ENCODE measurements around the gene CASP14.
"Not testable (repeated sequence)": the region's sequence is repeated elsewhere in the genome, so short reads cannot be mapped to it uniquely, and the experiment has no call there.

Gene CASP14, protein sequence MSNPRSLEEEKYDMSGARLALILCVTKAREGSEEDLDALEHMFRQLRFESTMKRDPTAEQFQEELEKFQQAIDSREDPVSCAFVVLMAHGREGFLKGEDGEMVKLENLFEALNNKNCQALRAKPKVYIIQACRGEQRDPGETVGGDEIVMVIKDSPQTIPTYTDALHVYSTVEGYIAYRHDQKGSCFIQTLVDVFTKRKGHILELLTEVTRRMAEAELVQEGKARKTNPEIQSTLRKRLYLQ

GRCh38 chr19:15048885-15049541 is at the start of gene CASP14:
Gene CASP14 (plus strand): TSS chr19:15049480. CDS start chr19:15052252, 2,772 bp downstream.
- no peak for DNase-seq (ENCODE audit: low spot score)

DNA sequence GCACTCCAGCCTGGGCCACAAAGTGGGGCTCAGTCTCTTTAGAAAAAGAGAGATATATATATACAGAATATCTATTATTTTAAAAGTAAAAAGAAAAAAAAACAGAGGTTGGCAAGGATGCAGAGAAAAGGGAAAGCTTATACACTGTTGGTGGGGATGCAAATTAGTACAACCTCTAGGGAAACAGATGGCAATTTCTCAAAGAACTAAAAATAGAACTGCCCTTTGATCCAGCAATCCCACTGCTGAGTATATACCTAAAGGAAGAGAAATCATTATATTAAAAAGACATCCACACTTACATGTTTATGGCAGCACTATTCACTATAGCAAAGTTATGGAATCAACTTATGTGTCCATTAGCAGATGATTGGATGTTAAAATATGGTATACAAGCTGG is 41.0 kb upstream of the CASP14 start:
- DNase-seq (ENCODE audit: low spot score), result no peak

DNA sequence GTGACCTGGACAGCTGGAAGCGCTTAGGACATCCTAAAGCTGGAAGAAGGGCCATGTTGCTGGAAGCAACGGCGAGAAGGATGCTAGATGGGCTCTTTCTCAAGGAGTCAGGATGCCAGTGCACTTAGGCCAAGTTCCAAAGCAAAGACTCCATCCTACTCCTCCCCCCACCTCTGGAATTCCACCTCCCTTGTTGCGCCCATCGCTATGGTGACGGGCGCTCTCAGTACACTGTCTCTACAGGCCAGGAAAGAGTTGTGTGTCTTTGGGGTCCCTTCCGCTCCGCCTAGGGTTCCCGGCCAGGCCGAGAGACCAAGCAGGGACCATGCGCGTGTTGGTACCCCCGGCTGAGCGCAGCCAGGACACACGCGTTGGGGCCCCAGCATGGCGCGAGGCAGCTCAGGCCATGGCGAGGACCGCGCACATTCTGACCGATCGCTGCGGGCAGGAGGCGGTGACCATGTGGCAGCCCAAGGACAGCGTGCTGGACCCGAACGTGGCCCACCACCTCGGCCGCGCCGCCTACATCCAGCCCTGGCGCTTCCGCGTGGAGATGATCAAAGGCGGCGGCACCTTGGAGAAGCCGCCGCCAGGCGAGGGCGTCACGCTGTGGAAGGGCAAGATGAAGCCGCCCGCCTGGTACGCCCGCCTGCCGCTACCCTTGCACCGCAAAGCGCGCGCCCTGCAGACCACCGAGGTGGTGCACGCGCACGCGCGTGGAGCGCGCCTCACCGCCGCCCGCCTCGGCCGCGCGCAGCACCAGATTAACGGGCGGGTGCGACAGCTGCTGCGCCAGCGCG is 38.6 kb upstream of the CASP14 start:
- no peak for DNase-seq (ENCODE audit: low spot score)

DNA sequence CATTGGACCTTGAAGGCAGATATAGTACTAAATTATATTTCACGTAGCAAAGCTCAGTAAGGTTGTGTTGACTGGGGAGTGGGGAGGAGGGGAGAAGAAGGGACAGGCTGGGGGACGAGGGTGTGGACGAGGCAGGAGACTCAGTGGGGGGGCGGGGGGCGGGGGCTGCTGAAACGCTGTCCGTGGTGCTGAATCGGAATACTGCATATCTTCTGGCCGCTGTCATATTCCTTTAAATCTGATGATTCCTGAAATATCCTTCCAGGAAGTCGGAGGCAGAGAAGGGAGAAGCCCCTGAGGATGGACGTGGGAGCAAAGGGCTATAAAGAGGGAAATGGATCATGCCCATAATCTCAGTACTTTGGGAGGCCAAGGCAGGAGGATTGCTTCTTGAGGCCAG is 34.7 kb upstream of the CASP14 start:
- no peak for DNase-seq (ENCODE audit: low spot score)

DNA sequence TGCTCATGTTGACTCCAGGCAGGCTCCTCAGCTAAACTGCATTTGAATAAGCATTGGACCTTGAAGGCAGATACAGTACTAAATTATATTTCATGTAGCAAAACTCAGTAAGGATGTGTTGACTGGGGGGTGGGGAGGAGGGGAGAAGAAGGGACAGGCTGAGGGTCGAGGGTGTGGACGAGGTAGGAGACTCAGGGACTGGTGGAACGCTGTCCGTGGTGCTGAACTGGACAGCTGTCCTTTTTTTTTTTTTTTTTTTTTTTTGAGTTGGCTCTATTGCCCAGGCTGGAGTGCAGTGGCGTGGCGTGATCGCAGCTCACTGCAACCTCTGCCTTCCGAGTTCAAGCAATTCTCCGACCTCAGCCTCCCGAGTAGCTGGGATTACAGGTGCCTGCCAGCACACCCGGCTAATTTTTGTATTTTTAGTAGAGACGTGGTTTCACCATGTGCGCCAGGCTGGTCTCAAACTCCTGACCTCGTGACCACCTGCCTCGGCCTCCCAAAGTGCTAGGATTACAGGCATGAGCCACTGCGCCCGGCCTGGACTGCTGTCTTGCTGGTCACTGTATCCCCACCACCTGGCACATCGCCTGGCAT is 33.2 kb upstream of the CASP14 start:
- DNase-seq (ENCODE audit: low spot score), result no peak

DNA sequence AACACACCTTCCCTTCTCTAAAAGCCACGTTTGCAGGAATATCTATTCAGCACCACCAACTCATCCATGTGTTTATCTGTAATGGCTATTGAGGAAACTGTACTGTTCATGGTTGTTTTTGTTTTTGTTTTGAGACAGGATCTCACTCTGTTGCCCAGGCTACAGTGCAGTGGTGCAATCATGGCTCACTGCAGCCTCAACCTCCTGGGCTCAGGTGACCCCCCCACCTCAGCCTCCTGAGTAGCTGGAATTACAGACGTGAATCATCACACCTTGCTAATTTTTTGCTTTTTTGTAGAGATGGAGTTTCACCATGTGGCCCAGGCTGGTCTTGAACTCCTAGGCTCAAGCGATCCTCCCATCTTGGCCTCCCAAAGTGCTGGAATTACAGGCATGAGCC is 30.4 kb upstream of the CASP14 start:
- not testable (repeated sequence) for DNase-seq (ENCODE audit: low spot score)

- no peak for DNase-seq (ENCODE audit: low spot score)
Observed at GRCh38 chr19:15021286-15022007, 27.8 kb upstream of the CASP14 start.

DNA sequence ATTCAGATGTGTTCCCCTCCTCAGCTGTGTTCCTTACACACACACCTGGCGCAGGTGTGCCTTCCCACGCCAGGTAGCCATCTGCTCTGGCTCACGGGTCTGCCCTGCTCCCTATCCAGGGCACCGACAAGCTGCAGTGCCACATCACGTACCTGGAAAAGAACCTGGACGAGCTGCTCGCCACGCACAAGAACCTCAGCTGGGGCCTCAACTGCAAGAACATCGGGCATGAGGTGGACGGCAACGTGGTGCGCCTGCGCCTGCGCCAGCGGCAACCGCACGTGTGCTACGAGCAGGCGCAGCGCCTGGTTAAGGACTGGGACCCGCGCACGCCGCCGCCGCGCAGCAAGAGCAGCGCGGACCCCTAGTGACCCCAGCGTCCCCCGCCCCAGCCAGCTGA is 26.5 kb upstream of the CASP14 start:
- no peak for DNase-seq (ENCODE audit: low spot score)

GRCh38 chr19:15025217-15025616 is 24.1 kb upstream of the CASP14 start:
- DNase-seq (ENCODE audit: low spot score), result no peak

DNA sequence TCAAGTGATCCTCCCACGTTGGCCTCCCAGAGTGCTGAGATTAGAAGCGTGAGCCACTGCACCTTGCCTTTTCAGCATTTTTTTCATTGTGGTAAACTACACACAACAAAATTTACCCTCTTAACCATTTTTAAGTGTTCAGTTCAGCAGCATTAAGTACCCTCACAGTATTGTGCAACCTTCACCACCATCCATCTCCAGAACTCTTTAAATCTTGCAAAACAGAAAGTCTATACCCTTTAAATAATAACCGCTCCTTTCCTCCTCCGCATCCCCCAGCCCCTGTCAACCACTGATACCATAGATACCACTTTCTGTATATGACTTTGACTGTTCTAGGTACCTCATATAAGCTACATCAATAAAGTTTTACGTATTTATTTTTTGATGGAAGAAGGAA is 20.8 kb upstream of the CASP14 start:
- no peak for DNase-seq (ENCODE audit: low spot score)

DNA sequence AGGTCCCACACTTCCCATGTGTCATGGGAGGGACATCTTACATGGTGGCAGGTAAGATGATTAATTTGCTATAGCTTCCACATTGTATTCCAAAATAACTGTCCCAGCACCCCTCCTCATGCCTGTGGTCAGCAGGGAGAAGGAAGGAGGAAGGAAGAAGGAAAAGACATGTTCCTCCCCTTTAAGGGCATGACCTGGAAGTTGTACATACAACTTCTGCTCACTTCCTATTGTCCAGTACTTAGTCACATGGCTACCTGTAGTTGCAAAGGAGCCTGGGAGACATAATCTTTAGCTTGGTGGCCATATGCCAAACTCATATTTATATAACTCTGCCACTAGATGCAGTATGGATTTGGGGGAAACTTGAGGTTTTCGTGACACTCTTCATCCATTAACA is 17.6 kb upstream of the CASP14 start:
- DNase-seq (ENCODE audit: low spot score), result no peak

- DNase-seq (ENCODE audit: low spot score), result no peak
Observed at GRCh38 chr19:15035795-15036311, 13.4 kb upstream of the CASP14 start.

GRCh38 chr19:15037586-15037985 is 11.7 kb upstream of the CASP14 start:
- no peak for DNase-seq (ENCODE audit: low spot score)

GRCh38 chr19:15038294-15038693 is 11.0 kb upstream of the CASP14 start:
- DNase-seq (ENCODE audit: low spot score), result no peak

GRCh38 chr19:15042003-15042402 is 7.3 kb upstream of the CASP14 start:
- no peak for DNase-seq (ENCODE audit: low spot score)

- no peak for DNase-seq (ENCODE audit: low spot score)
Observed at GRCh38 chr19:15042826-15043225, 6.5 kb upstream of the CASP14 start.

DNA sequence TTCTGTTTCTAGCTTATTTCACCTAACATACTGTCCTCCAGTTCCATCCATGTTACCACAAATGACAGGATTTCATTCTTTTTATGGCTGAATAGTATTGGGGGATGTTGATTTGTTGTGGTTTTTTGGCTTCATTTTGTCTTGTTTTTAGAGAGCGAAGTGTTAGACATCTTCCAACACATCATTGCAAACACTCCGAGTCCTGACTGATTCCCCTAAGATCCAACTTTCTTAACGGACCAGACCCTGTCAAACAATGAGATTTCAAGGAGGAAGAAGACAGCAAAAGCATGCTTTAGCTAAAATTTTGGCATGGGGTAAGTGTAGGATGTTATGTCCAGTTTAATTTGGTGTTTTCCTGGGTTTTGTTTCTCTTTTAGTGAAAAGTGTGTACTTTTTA is 3.8 kb upstream of the CASP14 start:
- DNase-seq (ENCODE audit: low spot score), result no peak

DNA sequence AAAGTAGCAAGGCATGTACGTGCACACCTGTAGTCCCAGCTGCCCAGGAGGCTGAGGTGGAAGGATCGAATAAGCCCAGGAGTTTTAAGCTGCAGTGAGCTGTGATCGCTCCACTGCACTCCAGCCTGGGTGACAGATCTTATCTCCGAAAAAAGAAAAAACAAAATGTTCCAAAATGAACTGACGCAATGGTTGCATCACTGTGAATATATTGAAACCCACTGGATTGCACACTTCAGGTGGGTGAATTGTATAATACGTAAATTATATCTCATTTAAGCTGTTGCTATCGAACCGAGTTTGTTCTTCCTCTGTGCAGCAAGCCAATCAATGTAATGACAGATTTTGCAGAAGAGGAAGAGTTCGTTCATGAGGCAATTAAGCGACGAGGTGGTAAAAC is 1.6 kb upstream of the CASP14 start:
- DNase-seq (ENCODE audit: low spot score), result no peak

- no peak for DNase-seq (ENCODE audit: low spot score)
Observed at GRCh38 chr19:15048128-15048527, 1.2 kb upstream of the CASP14 start.

- no peak for DNase-seq (ENCODE audit: low spot score)
Observed at GRCh38 chr19:15050639-15051038, 1.4 kb downstream of the CASP14 start.

DNA sequence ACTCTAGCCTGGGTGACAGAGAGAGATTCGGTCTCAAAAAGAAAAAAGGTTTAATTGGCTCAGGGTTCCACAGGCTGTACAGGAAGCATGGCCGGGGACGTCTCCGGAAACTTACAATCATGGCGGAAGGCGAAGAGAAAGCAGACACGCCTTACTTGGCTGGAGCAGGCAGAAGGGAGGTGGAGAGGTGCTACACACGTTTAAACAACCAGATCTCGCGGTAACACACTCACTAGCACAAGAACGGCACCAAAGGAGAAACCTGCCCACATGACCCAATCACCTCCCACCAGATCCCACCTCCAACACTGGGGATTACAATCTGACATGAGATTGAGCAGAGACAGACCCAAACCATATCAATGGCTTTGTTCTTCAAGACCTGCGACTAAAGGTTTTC is 12.8 kb downstream of the CASP14 start:
- no peak for DNase-seq (ENCODE audit: low spot score)

- DNase-seq (ENCODE audit: low spot score), result not testable (repeated sequence)
Observed at GRCh38 chr19:15070386-15070785, 21.1 kb downstream of the CASP14 start.

Measured in CD4-positive, alpha-beta T cell treated with Interleukin-6 at 100 ng/mL for 8 hours (primary cell).